BLaER1 treated with 17β-estradiol and CSF1 and Interleukin-3, amounts not matched to agents 10 nM and 100 nM (cell line): ENCODE results near the gene ARHGAP24.

ENCODE experiments used
- H3K27ac ChIP-seq, 11 experiments: shearing (Covaris generic); formaldehyde crosslinking; 2 replicates each; pipeline ENCODE4 v1.8.1; 2022
- H3K27me3 ChIP-seq, 11 experiments: shearing (Covaris generic); formaldehyde crosslinking; 2 replicates each; pipeline ENCODE4 v1.8.1; 2022
- H3K36me3 ChIP-seq, 11 experiments: shearing (Covaris generic); formaldehyde crosslinking; 2 replicates each; pipeline ENCODE4 v1.8.1; 2022
- H3K4me1 ChIP-seq, 10 experiments: shearing (Covaris generic); formaldehyde crosslinking; 2 replicates each; pipeline ENCODE4 v1.8.1; 2022
- H3K4me2 ChIP-seq, 11 experiments: shearing (Covaris generic); formaldehyde crosslinking; 2 replicates each; pipeline ENCODE4 v1.8.1; 2022
- H3K4me3 ChIP-seq, 10 experiments: shearing (Covaris generic); formaldehyde crosslinking; 2 replicates each; pipeline ENCODE4 v1.8.1; 2022
- H3K9ac ChIP-seq, 11 experiments: shearing (Covaris generic); formaldehyde crosslinking; 2 replicates each; pipeline ENCODE4 v1.8.1; 2022
- H3K9me3 ChIP-seq, 11 experiments: shearing (Covaris generic); formaldehyde crosslinking; replicated peaks in 1 of 11; 2 replicates each; pipeline ENCODE4 v1.8.1; 2022
- H4K20me1 ChIP-seq, 11 experiments: shearing (Covaris generic); formaldehyde crosslinking; 2 replicates each; pipeline ENCODE4 v1.8.1; 2022
- Cebpa-rat ChIP-seq, 11 experiments: shearing (Covaris generic); IDR thresholded peaks; 2 replicates each; pipeline ENCODE4 v1.8.1; 2022

Gene ARHGAP24

GRCh38 chr4:85448906-85449890, 25.8 kb upstream of the ARHGAP24 start:
- Histone ChIP-seq H3K4me1 (peaks cover 0 to 2% (median 0%) of the 10 kb centered on the region in 10 experiments; a peak in 1 of 20 replicates), H3K27ac (no peak overlapping the region), H4K20me1 (no peaks in the 10 kb centered on the region), H3K9me3 (no peaks in the 10 kb centered on the region), H3K4me2 (no peak overlapping the region), H3K27me3 (no peaks in the 10 kb centered on the region), H3K36me3 (no peaks in the 10 kb centered on the region), H3K4me3 (no peak overlapping the region), H3K9ac (no peak overlapping the region)
- TF ChIP-seq Cebpa-rat (IDR thresholded peaks at IDR 0.05), result no peak

GRCh38 chr4:85452058-85452731, 22.8 kb upstream of the ARHGAP24 start:
- H3K4me1 ChIP-seq, result no peaks in the 10 kb centered on the region
- H3K4me3 ChIP-seq, result no peak overlapping the region
- H3K9me3 ChIP-seq, result peaks cover 0 to 8% (median 0%) of the 10 kb centered on the region in 11 experiments; a peak in 1 of 22 replicates
- no peaks in the 10 kb centered on the region for H3K27me3 ChIP-seq
- no peak overlapping the region for H3K27ac ChIP-seq
- no peak overlapping the region for H3K4me2 ChIP-seq
- no peak for TF ChIP-seq Cebpa-rat (IDR thresholded peaks at IDR 0.05)
- H4K20me1 ChIP-seq, result no peaks in the 10 kb centered on the region
- no peak overlapping the region for H3K9ac ChIP-seq
- H3K36me3 ChIP-seq, result no peaks in the 10 kb centered on the region

GRCh38 chr4:85455942-85456341, 19.0 kb upstream of the ARHGAP24 start:
- H3K27me3 ChIP-seq, result no peaks in the 10 kb centered on the region
- H3K36me3 ChIP-seq, result no peaks in the 10 kb centered on the region
- H3K4me1 ChIP-seq, result no peaks in the 10 kb centered on the region
- no peak overlapping the region for H3K4me2 ChIP-seq
- H3K4me3 ChIP-seq, result no peak overlapping the region
- peaks cover 0 to 8% (median 0%) of the 10 kb centered on the region in 11 experiments; a peak in 1 of 22 replicates for H3K9me3 ChIP-seq
- H4K20me1 ChIP-seq, result no peaks in the 10 kb centered on the region
- H3K27ac ChIP-seq, result no peak overlapping the region
- no peak overlapping the region for H3K9ac ChIP-seq
- no peak for TF ChIP-seq Cebpa-rat (IDR thresholded peaks at IDR 0.05)

DNA sequence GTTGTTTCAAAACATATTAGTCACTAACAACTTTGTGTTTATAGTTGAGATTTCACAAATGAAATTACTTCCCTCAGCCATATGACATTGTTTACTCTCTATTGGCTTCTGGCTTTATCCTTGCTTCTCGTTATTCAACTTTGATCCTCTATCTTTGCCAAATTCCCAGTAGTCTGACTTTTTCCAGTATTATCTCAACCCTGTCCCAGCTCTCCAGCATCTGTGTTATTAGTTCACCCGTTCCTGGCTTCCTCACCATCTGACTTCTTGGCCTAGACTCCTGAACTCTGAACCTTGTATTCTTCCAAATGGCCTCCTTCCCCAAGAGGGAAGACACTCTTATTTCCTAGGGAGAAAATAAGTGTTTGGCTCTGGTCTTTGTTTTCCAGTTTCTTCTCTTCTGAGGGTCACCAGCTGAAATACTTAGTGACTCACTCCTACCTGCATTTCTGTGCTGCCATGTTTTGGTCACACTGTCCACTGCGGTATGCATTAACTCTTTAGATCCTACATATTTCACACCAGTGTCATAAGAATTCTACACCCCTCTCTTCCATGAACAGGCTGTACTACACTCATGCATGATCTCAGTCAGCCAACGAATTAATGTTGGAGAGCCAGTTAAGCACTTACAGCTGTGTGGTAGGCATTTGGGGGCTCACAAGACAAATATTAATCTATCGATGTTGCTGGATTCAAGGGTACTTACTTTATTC, 17.0 kb upstream of the ARHGAP24 start:
- no peak overlapping the region for H3K4me3 ChIP-seq
- H3K36me3 ChIP-seq, result no peaks in the 10 kb centered on the region
- H3K27ac ChIP-seq, result no peak overlapping the region
- no peaks in the 10 kb centered on the region for H4K20me1 ChIP-seq
- H3K27me3 ChIP-seq, result no peaks in the 10 kb centered on the region
- no peak for TF ChIP-seq Cebpa-rat (IDR thresholded peaks at IDR 0.05)
- no peaks in the 10 kb centered on the region for H3K4me1 ChIP-seq
- peaks cover 0 to 8% (median 0%) of the 10 kb centered on the region in 11 experiments; a peak in 1 of 22 replicates for H3K9me3 ChIP-seq
- no peak overlapping the region for H3K4me2 ChIP-seq
- no peak overlapping the region for H3K9ac ChIP-seq

GRCh38 chr4:85459736-85460135, 15.2 kb upstream of the ARHGAP24 start:
- H3K4me2 ChIP-seq, result no peak overlapping the region
- no peaks in the 10 kb centered on the region for H3K4me1 ChIP-seq
- TF ChIP-seq Cebpa-rat (IDR thresholded peaks at IDR 0.05), result no peak
- peaks cover 0 to 8% (median 0%) of the 10 kb centered on the region in 11 experiments; a peak in 1 of 22 replicates for H3K9me3 ChIP-seq
- H3K27me3 ChIP-seq, result no peaks in the 10 kb centered on the region
- H4K20me1 ChIP-seq, result no peaks in the 10 kb centered on the region
- no peak overlapping the region for H3K9ac ChIP-seq
- H3K27ac ChIP-seq, result no peak overlapping the region
- no peaks in the 10 kb centered on the region for H3K36me3 ChIP-seq
- no peak overlapping the region for H3K4me3 ChIP-seq

DNA sequence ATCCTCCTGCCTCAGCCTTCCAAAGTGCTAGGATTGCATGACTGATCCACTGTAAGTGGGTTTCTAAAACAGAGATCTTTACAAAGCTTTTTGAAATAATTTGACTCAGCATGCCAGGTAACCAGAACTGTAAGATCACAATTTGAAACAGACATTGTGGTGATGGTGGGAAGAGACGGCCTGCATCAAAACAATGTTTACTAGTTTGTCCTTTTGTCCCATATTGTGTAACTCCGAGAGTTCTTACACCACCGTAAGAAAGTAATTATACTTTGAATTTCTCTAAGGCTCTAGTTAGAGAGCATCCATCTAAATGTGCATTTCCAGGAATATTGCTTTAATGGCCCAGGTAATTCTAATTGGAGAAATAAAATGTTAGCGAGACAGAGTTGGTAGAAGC, 594 bp upstream of the ARHGAP24 start:
- no peak overlapping the region for H3K9ac ChIP-seq
- no peaks in the 10 kb centered on the region for H3K36me3 ChIP-seq
- H3K9me3 ChIP-seq, result no peaks in the 10 kb centered on the region
- no peak overlapping the region for H3K27ac ChIP-seq
- H4K20me1 ChIP-seq, result no peaks in the 10 kb centered on the region
- TF ChIP-seq Cebpa-rat (IDR thresholded peaks at IDR 0.05), result no peak
- H3K4me1 ChIP-seq, result no peaks in the 10 kb centered on the region
- H3K4me2 ChIP-seq, result no peak overlapping the region
- H3K4me3 ChIP-seq, result no peak overlapping the region
- H3K27me3 ChIP-seq, result no peaks in the 10 kb centered on the region

DNA sequence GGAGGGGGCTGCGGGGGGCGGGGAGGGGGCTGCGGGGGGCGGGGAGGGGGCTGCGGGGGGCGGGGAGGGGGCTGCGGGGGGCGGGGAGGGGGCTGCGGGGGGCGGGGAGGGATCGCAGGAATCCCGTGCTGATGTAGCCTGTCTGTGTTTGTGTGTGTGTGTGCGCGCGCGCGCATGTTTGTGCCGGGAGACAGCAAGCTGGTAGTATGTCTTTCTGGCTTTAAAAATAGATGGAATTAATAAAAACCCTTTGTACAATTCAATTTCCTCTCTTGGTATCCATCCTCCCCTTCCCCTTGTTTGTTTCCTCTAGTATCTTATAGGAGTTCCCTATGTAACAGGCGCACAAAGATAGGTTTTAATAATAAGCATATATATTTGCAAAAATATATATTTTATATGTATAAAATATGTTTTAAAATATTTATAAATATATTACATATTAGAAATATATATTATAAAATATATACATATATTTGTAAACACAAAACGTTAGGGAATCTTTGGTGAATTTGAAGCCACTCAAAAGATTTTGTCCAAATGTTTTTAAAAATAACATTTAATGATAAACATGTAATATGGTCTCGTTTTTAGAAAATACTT, 782 bp downstream of the ARHGAP24 start:
- no peak overlapping the region for H3K27ac ChIP-seq
- no peak overlapping the region for H3K4me3 ChIP-seq
- no peak overlapping the region for H3K4me2 ChIP-seq
- no peaks in the 10 kb centered on the region for H3K27me3 ChIP-seq
- H3K9ac ChIP-seq, result no peak overlapping the region
- H4K20me1 ChIP-seq, result no peaks in the 10 kb centered on the region
- no peak for TF ChIP-seq Cebpa-rat (IDR thresholded peaks at IDR 0.05)
- no peaks in the 10 kb centered on the region for H3K9me3 ChIP-seq
- no peaks in the 10 kb centered on the region for H3K4me1 ChIP-seq
- H3K36me3 ChIP-seq, result no peaks in the 10 kb centered on the region

DNA sequence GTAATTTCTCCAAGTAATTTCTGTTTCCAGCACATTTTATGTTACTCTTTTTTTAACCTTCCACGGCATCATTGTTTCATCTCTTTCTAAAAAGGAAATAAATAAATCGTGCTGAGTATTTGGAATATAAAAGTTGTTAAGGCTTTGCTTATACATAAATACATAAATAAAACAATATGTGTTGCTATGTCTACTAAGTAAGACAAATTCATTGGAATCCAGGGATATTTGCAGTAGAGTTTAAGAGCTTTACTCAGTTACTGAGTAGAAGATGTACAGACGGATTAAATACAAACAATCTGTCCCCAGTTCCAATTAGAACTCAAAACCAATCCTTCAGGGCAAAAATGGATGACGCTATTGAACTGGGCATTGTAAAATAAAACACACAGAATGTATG, 1.4 kb downstream of the ARHGAP24 start:
- Histone ChIP-seq H3K4me2 (no peak overlapping the region), H4K20me1 (no peaks in the 10 kb centered on the region), H3K27ac (no peak overlapping the region), H3K4me1 (peaks cover 0 to 1% (median 0%) of the 10 kb centered on the region in 10 experiments; a peak in 1 of 20 replicates), H3K4me3 (no peak overlapping the region), H3K36me3 (no peaks in the 10 kb centered on the region), H3K27me3 (no peaks in the 10 kb centered on the region), H3K9me3 (no peaks in the 10 kb centered on the region), H3K9ac (no peak overlapping the region)
- TF ChIP-seq Cebpa-rat (IDR thresholded peaks at IDR 0.05), result no peak

DNA sequence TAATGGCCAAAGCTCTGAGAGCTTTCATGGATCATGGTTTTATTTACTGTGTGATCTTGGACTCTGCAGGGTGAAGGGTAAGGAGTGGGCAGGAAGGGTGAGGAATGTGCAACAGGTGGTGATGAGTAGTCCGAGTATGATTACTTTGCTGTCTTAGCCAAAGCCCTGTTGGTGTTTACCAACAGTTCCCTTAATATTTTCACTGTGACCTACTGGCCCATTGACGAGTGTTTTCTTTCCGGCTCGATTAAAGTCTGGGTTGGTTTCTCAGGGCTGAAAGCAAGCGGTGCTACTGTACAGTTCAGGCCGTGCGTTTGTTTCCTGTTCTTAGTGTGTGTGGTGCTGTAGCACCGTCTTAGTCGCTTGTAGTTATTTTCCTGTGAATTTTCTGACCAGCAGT, 2.6 kb downstream of the ARHGAP24 start:
- Histone ChIP-seq H3K9ac (no peak overlapping the region), H4K20me1 (no peaks in the 10 kb centered on the region), H3K4me2 (no peak overlapping the region), H3K9me3 (no peaks in the 10 kb centered on the region), H3K36me3 (no peaks in the 10 kb centered on the region), H3K27ac (no peak overlapping the region), H3K4me1 (peaks cover 0 to 13% (median 3%) of the 10 kb centered on the region in 10 experiments; a peak in 7 of 20 replicates), H3K27me3 (no peaks in the 10 kb centered on the region), H3K4me3 (no peak overlapping the region)
- no peak for TF ChIP-seq Cebpa-rat (IDR thresholded peaks at IDR 0.05)
